Fibroblast of lung (primary cell): Measurements from ENCODE around the gene TAF11. TPM values are rescaled to one million over a fixed set of nuclear protein-coding genes. Genes with fewer than 3 reads are reported as not detected.

ENCODE experiments used
- DNase-seq, 2 donors: peaks; one replicate each; pipeline versions ENCODE4 v3.0.0 to v3.0.0-alpha.2; 2010; ENCODE audit warnings: low read depth in 2 of 2
- H2AFZ ChIP-seq: 2 replicates; pipeline ENCODE4 v1.5.1; 2012; ENCODE audit warnings: low read length, control low read depth, inconsistent platforms
- H3K27ac ChIP-seq: 2 replicates; pipeline ENCODE4 v1.5.1; 2011; ENCODE audit warnings: low read length, control low read depth; ENCODE audit not compliant: insufficient read depth
- H3K27me3 ChIP-seq: 2 replicates; pipeline ENCODE4 v1.5.1; 2011; ENCODE audit warnings: mild to moderate bottlenecking, low read length; ENCODE audit not compliant: control insufficient read depth, insufficient read depth
- H3K36me3 ChIP-seq: 2 replicates; pipeline ENCODE4 v1.5.1; 2011; ENCODE audit warnings: low read length; ENCODE audit not compliant: control insufficient read depth, insufficient read depth
- H3K4me1 ChIP-seq: 2 replicates; pipeline ENCODE4 v1.5.1; 2011; ENCODE audit warnings: low read length; ENCODE audit not compliant: control insufficient read depth, insufficient read depth; ENCODE audit errors: extremely low read depth
- H3K4me2 ChIP-seq: 2 replicates; pipeline ENCODE4 v1.5.1; 2011; ENCODE audit warnings: low read length, control low read depth; ENCODE audit not compliant: insufficient read depth; ENCODE audit errors: extremely low read depth
- H3K4me3 ChIP-seq, 4 experiments: fragments of 200-600 bp in 1 of 4; sonication (generic) in 1 of 4; replicated peaks in 1 of 4; 2 replicates each; pipeline ENCODE4 v1.5.1; 2011 to 2016; ENCODE audit warnings: low read length in 4 of 4, low read depth in 3 of 4, mild to moderate bottlenecking in 3 of 4, control low read depth in 2 of 4, inconsistent platforms in 1 of 4, mixed read lengths in 1 of 4; ENCODE audit not compliant: insufficient read depth in 1 of 4; ENCODE audit errors: control extremely low read depth in 1 of 4
- H3K79me2 ChIP-seq: 2 replicates; pipeline ENCODE4 v1.5.1; 2012; ENCODE audit warnings: mild to moderate bottlenecking, low read length, inconsistent platforms; ENCODE audit not compliant: control insufficient read depth, insufficient read depth
- H3K9ac ChIP-seq: 2 replicates; pipeline ENCODE4 v1.5.1; 2011; ENCODE audit warnings: mild to moderate bottlenecking, low read length, control low read depth; ENCODE audit not compliant: insufficient read depth
- H3K9me3 ChIP-seq: 2 replicates; pipeline ENCODE4 v1.5.1; 2012; ENCODE audit warnings: low read depth, low read length; ENCODE audit not compliant: control insufficient read depth, insufficient read depth
- H4K20me1 ChIP-seq: 2 replicates; pipeline ENCODE4 v1.5.1; 2011; ENCODE audit warnings: low read length; ENCODE audit not compliant: control insufficient read depth, insufficient read depth; ENCODE audit errors: extremely low read depth
- EZH2 ChIP-seq: IDR thresholded peaks from 2 replicates; pipeline ENCODE4 v1.5.1; 2012; ENCODE audit warnings: low read length, control low read depth, mild to moderate bottlenecking; ENCODE audit errors: missing control alignments
- polyA plus RNA-seq, 2 donors: library from polyadenylated mRNA; depleted of rRNA in 1 of 2; stranded (reverse) in 1 of 2; unstranded in 1 of 2; fragments of >200 nt; gene quantifications; 2 replicates each; pipeline ENCODE4 v1.2.1, GENCODE V29; 2011 to 2012; ENCODE audit warnings: missing spikeins in 1 of 2
- total RNA-seq: library from RNA; depleted of rRNA; stranded (reverse); fragments of >200 nt; gene quantifications from 2 replicates; pipeline ENCODE4 v1.2.1, GENCODE V29; 2014
- TF ChIP-seq, protein P1 (sequence below), 2 donors: IDR thresholded peaks in 1 of 2; conservative IDR thresholded peaks in 1 of 2; 1 replicate in 1 of 2; 2 replicates in 1 of 2; pipeline ENCODE4 v1.5.1; 2011 to 2012; ENCODE audit warnings: low read length in 2 of 2, control low read depth in 1 of 2, inconsistent platforms in 1 of 2, low read depth in 1 of 2, mild to moderate bottlenecking in 1 of 2

The TAF11 gene
- total and polyA plus RNA-seq, 2 donors (not counting 1 experiment from before 2014, with no cell fraction given) = 13.9 to 35.6 TPM

DNA sequence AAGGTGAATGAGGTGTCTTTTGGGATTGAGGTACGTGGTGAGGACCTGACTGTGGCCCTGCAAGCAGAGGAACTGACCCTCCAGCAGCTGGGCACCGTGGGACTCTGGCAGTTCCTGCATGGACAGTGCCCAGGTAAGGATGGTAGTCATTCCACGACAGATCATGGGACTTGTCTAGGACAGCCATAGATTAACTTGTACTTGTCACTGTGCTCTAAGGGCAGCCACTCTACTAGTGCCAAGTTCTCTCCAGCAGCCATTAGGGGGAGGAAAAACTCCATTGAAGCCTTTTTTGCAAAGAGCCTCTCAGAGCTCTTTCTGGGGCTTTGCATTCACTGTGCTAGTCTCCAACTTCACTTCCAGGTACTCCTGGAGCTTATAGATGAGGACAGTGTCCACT lies 20.4 kb downstream of the TAF11 start:
- Histone ChIP-seq H3K27ac (no peak overlapping the region), H2AFZ (no peak overlapping the region), H3K27me3 (no peaks in the 10 kb centered on the region), H3K9me3 (no peaks in the 10 kb centered on the region), H3K9ac (no peak overlapping the region), H3K36me3 (peaks cover 4% of the 10 kb centered on the region), H4K20me1 (no peaks in the 10 kb centered on the region), H3K79me2 (no peaks in the 10 kb centered on the region), H3K4me1 (no peaks in the 10 kb centered on the region), H3K4me3 (no peak overlapping the region), H3K4me2 (no peak overlapping the region)
- no peak for TF ChIP-seq EZH2
- TF ChIP-seq, protein P1, sequence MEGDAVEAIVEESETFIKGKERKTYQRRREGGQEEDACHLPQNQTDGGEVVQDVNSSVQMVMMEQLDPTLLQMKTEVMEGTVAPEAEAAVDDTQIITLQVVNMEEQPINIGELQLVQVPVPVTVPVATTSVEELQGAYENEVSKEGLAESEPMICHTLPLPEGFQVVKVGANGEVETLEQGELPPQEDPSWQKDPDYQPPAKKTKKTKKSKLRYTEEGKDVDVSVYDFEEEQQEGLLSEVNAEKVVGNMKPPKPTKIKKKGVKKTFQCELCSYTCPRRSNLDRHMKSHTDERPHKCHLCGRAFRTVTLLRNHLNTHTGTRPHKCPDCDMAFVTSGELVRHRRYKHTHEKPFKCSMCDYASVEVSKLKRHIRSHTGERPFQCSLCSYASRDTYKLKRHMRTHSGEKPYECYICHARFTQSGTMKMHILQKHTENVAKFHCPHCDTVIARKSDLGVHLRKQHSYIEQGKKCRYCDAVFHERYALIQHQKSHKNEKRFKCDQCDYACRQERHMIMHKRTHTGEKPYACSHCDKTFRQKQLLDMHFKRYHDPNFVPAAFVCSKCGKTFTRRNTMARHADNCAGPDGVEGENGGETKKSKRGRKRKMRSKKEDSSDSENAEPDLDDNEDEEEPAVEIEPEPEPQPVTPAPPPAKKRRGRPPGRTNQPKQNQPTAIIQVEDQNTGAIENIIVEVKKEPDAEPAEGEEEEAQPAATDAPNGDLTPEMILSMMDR (conservative IDR thresholded peaks at IDR 0.05 in 1 of 2, IDR thresholded peaks at IDR 0.05 in 1 of 2; ENCODE audit: low read depth in 1 of 2, low read length in 2 of 2) = peak in 1 of 2 donors; percentile 16
- no peak for DNase-seq

DNA sequence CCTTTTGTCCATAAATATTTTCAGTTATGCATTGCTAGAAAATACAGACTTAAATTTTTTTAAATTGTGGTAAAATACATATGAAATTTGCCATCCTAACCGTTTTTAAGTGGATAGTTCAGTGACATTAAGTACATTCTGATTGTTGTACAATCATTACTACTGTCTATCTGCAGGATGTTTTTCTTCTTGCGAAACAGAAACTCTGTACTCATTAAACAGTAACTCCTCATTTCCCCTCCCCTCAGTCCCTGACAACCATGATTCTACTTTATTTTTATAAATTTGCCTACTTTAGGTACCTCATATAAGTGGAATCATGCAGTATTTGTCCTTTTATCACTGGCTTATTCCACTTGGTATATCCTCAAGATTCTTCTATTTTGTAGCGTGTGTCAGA lies 21.3 kb downstream of the TAF11 start:
- no peaks in the 10 kb centered on the region for H3K4me1 ChIP-seq
- peaks cover 2% of the 10 kb centered on the region for H3K36me3 ChIP-seq
- no peak for DNase-seq
- H3K9ac ChIP-seq = no peak overlapping the region
- TF ChIP-seq, protein P1 (conservative IDR thresholded peaks at IDR 0.05 in 1 of 2, IDR thresholded peaks at IDR 0.05 in 1 of 2; ENCODE audit: low read depth in 1 of 2, low read length in 2 of 2) = no peak
- no peak for TF ChIP-seq EZH2
- no peaks in the 10 kb centered on the region for H4K20me1 ChIP-seq
- no peak overlapping the region for H3K27ac ChIP-seq
- no peaks in the 10 kb centered on the region for H3K9me3 ChIP-seq
- no peak overlapping the region for H3K4me3 ChIP-seq
- H2AFZ ChIP-seq = no peak overlapping the region
- no peaks in the 10 kb centered on the region for H3K79me2 ChIP-seq
- no peaks in the 10 kb centered on the region for H3K27me3 ChIP-seq
- H3K4me2 ChIP-seq = no peak overlapping the region

DNA sequence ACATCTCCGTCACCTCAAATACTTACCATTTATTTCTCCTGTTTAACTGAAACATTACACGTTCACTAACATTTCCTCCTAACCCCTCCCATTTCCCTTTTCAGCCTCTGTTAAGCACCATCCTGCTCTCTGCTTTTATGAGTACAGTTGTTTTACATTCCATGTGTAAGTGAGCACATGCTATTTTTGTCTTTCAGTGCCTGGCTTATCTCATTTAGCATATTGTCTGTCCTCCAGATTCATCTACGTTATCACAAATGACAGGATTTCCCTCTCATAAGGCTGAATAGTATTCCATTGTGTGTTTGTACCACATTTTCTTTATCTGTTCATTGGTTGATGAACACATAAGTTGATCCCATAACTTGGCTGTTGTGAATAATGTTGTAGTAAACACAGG lies 22.7 kb downstream of the TAF11 start:
- DNase-seq = no peak

More for the DNA sequence above, 22.7 kb downstream of the TAF11 start:
- H4K20me1 ChIP-seq = no peaks in the 10 kb centered on the region
- H3K27ac ChIP-seq = no peak overlapping the region
- peaks cover 2% of the 10 kb centered on the region for H3K36me3 ChIP-seq
- H3K4me3 ChIP-seq = no peak overlapping the region
- H3K79me2 ChIP-seq = no peaks in the 10 kb centered on the region
- H3K27me3 ChIP-seq = no peaks in the 10 kb centered on the region
- H3K9ac ChIP-seq = no peak overlapping the region
- H3K9me3 ChIP-seq = no peaks in the 10 kb centered on the region
- no peaks in the 10 kb centered on the region for H3K4me1 ChIP-seq
- TF ChIP-seq, protein P1 (conservative IDR thresholded peaks at IDR 0.05 in 1 of 2, IDR thresholded peaks at IDR 0.05 in 1 of 2; ENCODE audit: low read depth in 1 of 2, low read length in 2 of 2) = no peak
- no peak for TF ChIP-seq EZH2
- no peak overlapping the region for H2AFZ ChIP-seq
- no peak overlapping the region for H3K4me2 ChIP-seq
